Measurements from ENCODE around the gene SUPT20HL2.

- TF ChIP-seq CTCF (IDR thresholded peaks at IDR 0.05; ENCODE audit: insufficient read depth, low read length, poor library complexity, severe bottlenecking) (no peak), EZH2phosphoT487 (conservative IDR thresholded peaks at IDR 0.05; ENCODE audit: low read length) (no peak)
Observed at GRCh38 chrX:24360272-24360671, 46.4 kb upstream of the SUPT20HL2 start, which contains the start of gene SUPT20HL1.

All from SU-DHL-6 (cell line).